HepG2 (cell line): ENCODE results near the gene NTM. TPM values are rescaled to one million over a fixed set of nuclear protein-coding genes. Genes with fewer than 3 reads are reported as not detected.
A peak's percentile ranks its signal among the peaks of the same experiment; 100 is the strongest.

Source experiments
- ATAC-seq: fragments of 200-7000 bp; cut with Tn5 transposase; 3 replicates; pipeline ENCODE4 v1.9.1; 2020; ENCODE audit warnings: mild to moderate bottlenecking, moderate library complexity
- BruUV-seq: library from RNA; stranded (reverse); fragments of 400-500 nt; replicated peaks from 2 replicates; lab custom pipeline; 2021; lab: Mats Ljungman, UMichigan
- CTCF ChIA-PET: fragments of 300-600 bp; formaldehyde crosslinking; extraction: SDS; loops from one replicate; lab custom pipeline; 2021; ENCODE audit warnings: low total read pairs, inconsistent platforms, low intra/inter-chr PET ratio; lab: Yijun Ruan, JAX
- POLR2A ChIA-PET: fragments of 350-600 bp; sonication (Branson Sonifier 250); formaldehyde crosslinking; loops from one replicate; lab custom pipeline; 2020; ENCODE audit warnings: antibody characterized with exemption, inconsistent platforms; lab: Yijun Ruan, JAX
- DNase-seq: peaks from one replicate; pipeline ENCODE4 v3.0.0-alpha.2; 2015; ENCODE audit warnings: low spot score
- FAIRE-seq: peaks from 3 replicates; lab custom pipeline; 2011; peaks lifted over from hg19 to GRCh38; lab: Jason Lieb, UNC
- H2AFZ ChIP-seq: one replicate; pipeline ENCODE4 v1.6.1; 2011; ENCODE audit warnings: low read length, inconsistent platforms
- H3K27ac ChIP-seq: fragments of 300-600 bp; 3 replicates; pipeline ENCODE4 v1.8.0; 2011; ENCODE audit warnings: mixed run types, mild to moderate bottlenecking, mixed read lengths, low read length, inconsistent platforms; ENCODE audit not compliant: insufficient read depth; ENCODE audit errors: extremely low read length
- H3K27me3 ChIP-seq, 2 experiments: fragments of 200-600 bp in 1 of 2; 2 replicates in 1 of 2; 3 replicates in 1 of 2; pipeline versions ENCODE4 v1.6.0 to v1.8.0; 2011; ENCODE audit warnings: low read length in 2 of 2, mild to moderate bottlenecking in 2 of 2, moderate library complexity in 2 of 2, inconsistent platforms in 1 of 2; ENCODE audit not compliant: insufficient read depth in 2 of 2, control insufficient read depth in 1 of 2
- H3K36me3 ChIP-seq, 2 experiments: fragments of 200-600 bp in 1 of 2; replicated peaks in 1 of 2; 2 replicates in 1 of 2; 3 replicates in 1 of 2; pipeline versions ENCODE4 v1.5.1 to v1.8.0; 2011; ENCODE audit warnings: low read length in 2 of 2, inconsistent platforms in 1 of 2; ENCODE audit not compliant: insufficient read depth in 2 of 2, control insufficient read depth in 1 of 2
- H3K4me1 ChIP-seq: 2 replicates; pipeline ENCODE4 v1.5.1; 2012; ENCODE audit warnings: low read length, inconsistent platforms; ENCODE audit not compliant: insufficient read depth
- H3K4me2 ChIP-seq: 2 replicates; pipeline ENCODE4 v1.6.0; 2011; ENCODE audit warnings: low read depth, low read length, inconsistent platforms
- H3K4me3 ChIP-seq, 3 experiments: fragments of 200-600 bp in 1 of 3; sonication (generic), shearing (Covaris generic) in 1 of 3; replicated peaks in 1 of 3; 2 replicates each; pipeline ENCODE4 v1.5.1; 2011 to 2016; ENCODE audit warnings: low read length in 3 of 3, inconsistent platforms in 2 of 3, low read depth in 2 of 3, mild to moderate bottlenecking in 2 of 3, control low read depth in 1 of 3, mixed read lengths in 1 of 3; ENCODE audit not compliant: insufficient read depth in 1 of 3
- H3K79me2 ChIP-seq: one replicate; pipeline ENCODE4 v1.6.1; 2011; ENCODE audit warnings: low read length, inconsistent platforms; ENCODE audit not compliant: insufficient read depth
- H3K9ac ChIP-seq: 2 replicates; pipeline ENCODE4 v1.6.0; 2011; ENCODE audit warnings: mild to moderate bottlenecking, low read depth, low read length, inconsistent platforms; ENCODE audit not compliant: insufficient read depth
- H3K9me3 ChIP-seq: 2 replicates; pipeline ENCODE4 v1.5.1; 2012; ENCODE audit warnings: mild to moderate bottlenecking, low read length
- H4K20me1 ChIP-seq: 2 replicates; pipeline ENCODE4 v1.6.0; 2011; ENCODE audit warnings: inconsistent platforms, mild to moderate bottlenecking, low read length, moderate library complexity; ENCODE audit not compliant: insufficient read depth
- ATF7 ChIP-seq, 2 experiments: fragments of 450-650 bp in 1 of 2; sonication (generic) in 1 of 2; formaldehyde crosslinking in 1 of 2; IDR thresholded peaks; 2 replicates each; pipeline versions ENCODE4 v1.4.0 to v1.6.1; 2016 to 2020; ENCODE audit warnings: antibody characterized with exemption in 1 of 2, mild to moderate bottlenecking in 1 of 2, missing genetic modification reagents in 1 of 2
- CCAR2 ChIP-seq: fragments of 200-400 bp; formaldehyde crosslinking; optimal IDR thresholded peaks from 2 replicates; pipeline ENCODE3; 2018; ENCODE audit warnings: low read depth, mild to moderate bottlenecking, low read length, moderate library complexity
- CCDC6 ChIP-seq: sonication (generic); formaldehyde crosslinking; IDR thresholded peaks from 2 replicates; pipeline ENCODE4 v1.8.1; 2022; ENCODE audit warnings: mild to moderate bottlenecking, missing genetic modification reagents, moderate library complexity
- ELF1 ChIP-seq: sonication (generic); formaldehyde crosslinking; IDR thresholded peaks from 2 replicates; pipeline ENCODE4 v1.4.0; 2020; ENCODE audit warnings: missing genetic modification reagents
- GLI4 ChIP-seq: sonication (generic); formaldehyde crosslinking; IDR thresholded peaks from 2 replicates; pipeline ENCODE4 v1.5.1; 2020; ENCODE audit warnings: missing genetic modification reagents, mild to moderate bottlenecking, moderate library complexity, borderline replicate concordance
- KDM6A ChIP-seq: IDR thresholded peaks from 2 replicates; pipeline ENCODE4 v1.6.1; 2016; ENCODE audit warnings: low read depth
- ZMAT5 ChIP-seq: sonication (generic); formaldehyde crosslinking; IDR thresholded peaks from 2 replicates; pipeline ENCODE4 v1.5.0; 2020; ENCODE audit warnings: mild to moderate bottlenecking, low read depth, missing genetic modification reagents, borderline replicate concordance
- ZNF124 ChIP-seq: sonication (generic); formaldehyde crosslinking; IDR thresholded peaks from 2 replicates; pipeline ENCODE4 v1.4.0; 2020; ENCODE audit warnings: missing genetic modification reagents
- ZNF24 ChIP-seq: fragments of 450-650 bp; IDR thresholded peaks from 2 replicates; pipeline ENCODE4 v1.6.1; 2017; ENCODE audit warnings: antibody characterized with exemption, mild to moderate bottlenecking
- ZNF354B ChIP-seq: sonication (generic); formaldehyde crosslinking; IDR thresholded peaks from 2 replicates; pipeline ENCODE4 v1.8.0; 2022; ENCODE audit warnings: mild to moderate bottlenecking, missing genetic modification reagents
- ZNF484 ChIP-seq: sonication (generic); formaldehyde crosslinking; IDR thresholded peaks from 2 replicates; pipeline ENCODE4 v1.5.1; 2020; ENCODE audit warnings: mild to moderate bottlenecking, low read depth, missing genetic modification reagents, borderline replicate concordance
- ZNF549 ChIP-seq: sonication (generic); formaldehyde crosslinking; IDR thresholded peaks from 2 replicates; pipeline ENCODE4 v1.5.0; 2020; ENCODE audit warnings: missing genetic modification reagents
- ZNF724P ChIP-seq: sonication (generic); formaldehyde crosslinking; IDR thresholded peaks from 2 replicates; pipeline ENCODE4 v1.8.0; 2022; ENCODE audit warnings: missing genetic modification reagents, borderline replicate concordance
- WGBS: methylation state at CpG from one replicate; pipeline ENCODE4 v1.1.6; 2017; ENCODE audit warnings: low lambda C conversion rate; 5-methylcytosine and 5-hydroxymethylcytosine counted together
- in situ Hi-C: cut with HindIII; loops from 2 replicates; pipeline ENCODE4 v1.10.0; 2017; ENCODE audit warnings: low pct_unique_long_range_greater_than_20kb; ENCODE audit not compliant: extremely low pct_ligation_motif_present
- intact Hi-C: fragments of 100-400 bp; cut with micrococcal nuclease; formaldehyde crosslinking; loops from one replicate; pipeline ENCODE4 v1.10.0; 2022; ENCODE audit not compliant: unreplicated experiment
- polyA plus RNA-seq, 8 experiments: library from polyadenylated mRNA; depleted of rRNA in 3 of 8; stranded (reverse) in 7 of 8; unstranded in 1 of 8; fragments of >200 nt; fragmentation: Illumina TruSeq in 4 of 8; extraction: Trizol in 4 of 8; gene quantifications; 2 replicates each; pipeline versions ENCODE4 v1.2.1 to v1.2.3, GENCODE V29; 2011 to 2016; ENCODE audit warnings: low read depth in 4 of 8, missing spikeins in 1 of 8, mixed read lengths in 1 of 8; ENCODE audit not compliant: insufficient read depth in 1 of 8
- total RNA-seq, 5 experiments: library from RNA; depleted of rRNA; stranded (reverse); fragments of >200 nt; fragmentation: Illumina TruSeq; extraction: Trizol; gene quantifications; 2 replicates each; pipeline ENCODE4 v1.2.3, GENCODE V29; 2016; ENCODE audit warnings: low read depth in 1 of 5
- TF ChIP-seq, protein P1 (sequence below): sonication (generic); formaldehyde crosslinking; IDR thresholded peaks from 2 replicates; pipeline ENCODE4 v1.4.0; 2020; ENCODE audit warnings: missing genetic modification reagents, borderline replicate concordance
- TF ChIP-seq, protein P2 (sequence below): sonication (generic); IDR thresholded peaks from 2 replicates; pipeline ENCODE4 v1.6.1; 2016; ENCODE audit warnings: low read depth, borderline replicate concordance

Gene NTM
- total and polyA plus RNA-seq, 2 of the 13 experiments (the other 11 are each of a cell fraction or from before 2014, with no cell fraction given): not detected

DNA sequence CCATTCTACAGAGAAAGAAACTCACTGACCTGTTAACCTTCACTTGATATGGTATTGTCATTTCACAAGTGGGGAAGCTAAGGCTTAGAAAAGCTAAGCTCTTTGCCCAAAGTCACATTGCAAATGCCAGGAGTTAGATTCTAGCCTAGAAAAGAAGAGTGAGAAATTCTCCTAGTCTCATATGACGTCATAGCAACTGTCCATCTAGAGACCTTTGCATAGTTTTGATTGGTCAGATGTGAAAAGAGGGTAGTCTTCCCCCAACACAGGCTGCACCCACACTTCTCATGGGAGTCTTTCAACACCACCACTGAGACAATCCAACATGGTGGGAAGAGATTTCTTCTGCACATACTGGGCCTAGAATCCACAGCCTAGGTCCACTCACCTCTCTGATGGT is 197.9 kb downstream of the NTM start (continued):
- TF ChIP-seq ZMAT5 (CRISPR knock-in tag): no peak
- peak; percentile 98 for TF ChIP-seq ATF7 (IDR thresholded peaks at IDR 0.05)
- TF ChIP-seq ATF7 (CRISPR knock-in tag; IDR thresholded peaks at IDR 0.05): no peak
- TF ChIP-seq KDM6A: no peak
- TF ChIP-seq CCAR2: no peak

DNA sequence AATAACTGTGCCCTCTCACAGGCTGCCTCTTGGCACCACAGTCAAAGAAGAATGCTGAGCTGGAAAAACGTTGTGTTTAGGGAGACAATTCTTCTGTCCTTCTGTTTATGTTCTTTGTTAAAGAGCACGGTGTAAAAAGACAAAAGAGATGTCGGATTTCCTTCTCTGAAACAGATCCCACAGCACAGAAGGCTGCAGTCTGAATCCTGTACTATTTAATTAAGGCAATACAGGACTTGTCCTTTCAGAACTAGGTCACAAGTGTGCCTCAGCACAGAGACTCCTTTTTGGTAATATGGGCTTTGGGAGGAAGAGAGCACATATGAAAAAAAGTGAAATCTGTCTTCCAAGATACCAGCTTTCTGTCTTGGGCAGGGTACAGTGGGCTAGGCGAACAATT is 201.2 kb downstream of the NTM start:
- no peak for FAIRE-seq
- Histone ChIP-seq H3K4me3 (no peak overlapping the region), H3K4me2 (no peak overlapping the region), H2AFZ (no peak overlapping the region), H3K9me3 (no peaks in the 10 kb centered on the region), H3K27me3 (peaks cover 0 to 15% of the 10 kb centered on the region in 2 experiments; a peak in 3 of 5 replicates)
- no peak for TF ChIP-seq ZNF124
- no peak for TF ChIP-seq GLI4 (CRISPR knock-in tag)
- TF ChIP-seq ZNF24: no peak
- no peak for TF ChIP-seq ELF1 (CRISPR knock-in tag)
- no peak for TF ChIP-seq CCDC6
- TF ChIP-seq ZNF724P (CRISPR knock-in tag): no peak
- no peak for TF ChIP-seq ZNF484 (CRISPR knock-in tag)
- TF ChIP-seq ZNF354B (CRISPR knock-in tag): no peak
- TF ChIP-seq, protein P1, sequence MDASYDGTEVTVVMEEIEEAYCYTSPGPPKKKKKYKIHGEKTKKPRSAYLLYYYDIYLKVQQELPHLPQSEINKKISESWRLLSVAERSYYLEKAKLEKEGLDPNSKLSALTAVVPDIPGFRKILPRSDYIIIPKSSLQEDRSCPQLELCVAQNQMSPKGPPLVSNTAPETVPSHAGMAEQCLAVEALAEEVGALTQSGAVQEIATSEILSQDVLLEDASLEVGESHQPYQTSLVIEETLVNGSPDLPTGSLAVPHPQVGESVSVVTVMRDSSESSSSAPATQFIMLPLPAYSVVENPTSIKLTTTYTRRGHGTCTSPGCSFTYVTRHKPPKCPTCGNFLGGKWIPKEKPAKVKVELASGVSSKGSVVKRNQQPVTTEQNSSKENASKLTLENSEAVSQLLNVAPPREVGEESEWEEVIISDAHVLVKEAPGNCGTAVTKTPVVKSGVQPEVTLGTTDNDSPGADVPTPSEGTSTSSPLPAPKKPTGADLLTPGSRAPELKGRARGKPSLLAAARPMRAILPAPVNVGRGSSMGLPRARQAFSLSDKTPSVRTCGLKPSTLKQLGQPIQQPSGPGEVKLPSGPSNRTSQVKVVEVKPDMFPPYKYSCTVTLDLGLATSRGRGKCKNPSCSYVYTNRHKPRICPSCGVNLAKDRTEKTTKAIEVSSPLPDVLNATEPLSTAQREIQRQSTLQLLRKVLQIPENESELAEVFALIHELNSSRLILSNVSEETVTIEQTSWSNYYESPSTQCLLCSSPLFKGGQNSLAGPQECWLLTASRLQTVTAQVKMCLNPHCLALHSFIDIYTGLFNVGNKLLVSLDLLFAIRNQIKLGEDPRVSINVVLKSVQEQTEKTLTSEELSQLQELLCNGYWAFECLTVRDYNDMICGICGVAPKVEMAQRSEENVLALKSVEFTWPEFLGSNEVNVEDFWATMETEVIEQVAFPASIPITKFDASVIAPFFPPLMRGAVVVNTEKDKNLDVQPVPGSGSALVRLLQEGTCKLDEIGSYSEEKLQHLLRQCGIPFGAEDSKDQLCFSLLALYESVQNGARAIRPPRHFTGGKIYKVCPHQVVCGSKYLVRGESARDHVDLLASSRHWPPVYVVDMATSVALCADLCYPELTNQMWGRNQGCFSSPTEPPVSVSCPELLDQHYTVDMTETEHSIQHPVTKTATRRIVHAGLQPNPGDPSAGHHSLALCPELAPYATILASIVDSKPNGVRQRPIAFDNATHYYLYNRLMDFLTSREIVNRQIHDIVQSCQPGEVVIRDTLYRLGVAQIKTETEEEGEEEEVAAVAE (CRISPR knock-in tag): no peak
- no peak for TF ChIP-seq ZNF549 (CRISPR knock-in tag)
- TF ChIP-seq, protein P2, sequence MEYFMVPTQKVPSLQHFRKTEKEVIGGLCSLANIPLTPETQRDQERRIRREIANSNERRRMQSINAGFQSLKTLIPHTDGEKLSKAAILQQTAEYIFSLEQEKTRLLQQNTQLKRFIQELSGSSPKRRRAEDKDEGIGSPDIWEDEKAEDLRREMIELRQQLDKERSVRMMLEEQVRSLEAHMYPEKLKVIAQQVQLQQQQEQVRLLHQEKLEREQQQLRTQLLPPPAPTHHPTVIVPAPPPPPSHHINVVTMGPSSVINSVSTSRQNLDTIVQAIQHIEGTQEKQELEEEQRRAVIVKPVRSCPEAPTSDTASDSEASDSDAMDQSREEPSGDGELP: no peak
- TF ChIP-seq, all 625 proteins: peak for 0
- 4% methylated on average over 4 of the region's 4 CpGs for WGBS
- intact Hi-C loops: no loop called here
- H3K9ac ChIP-seq: no peak overlapping the region
- no TSS peak for BruUV-seq
- H3K36me3 ChIP-seq: no peaks in the 10 kb centered on the region
- no peaks in the 10 kb centered on the region for H3K4me1 ChIP-seq
- in situ Hi-C loops: no loop called here
- H3K79me2 ChIP-seq: no peaks in the 10 kb centered on the region
- no peaks in the 10 kb centered on the region for H4K20me1 ChIP-seq
- CTCF ChIA-PET: no interaction called here
- no peak for DNase-seq
- POLR2A ChIA-PET: no interaction called here
- H3K27ac ChIP-seq: no peak overlapping the region
- ATAC-seq: no peak
